DMS153 treated with DMSO at 0.1 percent for 48 hours (cell line): ENCODE measurements around the gene UGT1A3.
"Not testable (repeated sequence)": the region's sequence is repeated elsewhere in the genome, so short reads cannot be mapped to it uniquely, and the experiment has no call there.

Experiments
- DNase-seq: peaks from one replicate; lab custom pipeline; 2025; ENCODE audit not compliant: unreplicated experiment; lab: John Stamatoyannopoulos, UW

Gene UGT1A3

GRCh38 chr2:233707940-233708644 lies 20.8 kb upstream of the UGT1A3 start:
- DNase-seq, result no peak

- DNase-seq, result no peak
These were observed 19.9 kb upstream of the UGT1A3 start for GRCh38 chr2:233708942-233709341.

GRCh38 chr2:233711312-233712008 lies 17.4 kb upstream of the UGT1A3 start:
- DNase-seq, result peak; percentile 73

- no peak for DNase-seq
These were observed 16.1 kb upstream of the UGT1A3 start, which contains the start of gene UGT1A5 for GRCh38 chr2:233712611-233713261. TSS of gene UGT1A5 (plus strand) at chr2:233712907. CDS start at chr2:233712992, 85 bp downstream.

GRCh38 chr2:233713262-233713615 lies 15.6 kb upstream of the UGT1A3 start:
- no peak for DNase-seq

- DNase-seq, result no peak
These were observed 14.7 kb upstream of the UGT1A3 start for GRCh38 chr2:233714121-233714520.

GRCh38 chr2:233718552-233718951 lies 10.3 kb upstream of the UGT1A3 start, which contains the start of gene UGT1A4:
TSS of gene UGT1A4 (plus strand) at chr2:233718736. CDS start at chr2:233718821, 85 bp downstream.
- DNase-seq, result no peak

GRCh38 chr2:233736868-233737653 lies 8.2 kb downstream of the UGT1A3 start:
- DNase-seq, result peak; percentile 2

- no peak for DNase-seq
These were observed 12.0 kb downstream of the UGT1A3 start for GRCh38 chr2:233740870-233741269.

GRCh38 chr2:233743464-233744259 lies 14.8 kb downstream of the UGT1A3 start:
- no peak for DNase-seq

GRCh38 chr2:233745073-233745755 lies 16.4 kb downstream of the UGT1A3 start:
- DNase-seq, result no peak

- not testable (repeated sequence) for DNase-seq
These were observed 17.0 kb downstream of the UGT1A3 start for GRCh38 chr2:233745838-233746237.

- no peak for DNase-seq
These were observed 17.8 kb downstream of the UGT1A3 start for GRCh38 chr2:233746475-233747282.

GRCh38 chr2:233747283-233747544 lies 18.4 kb downstream of the UGT1A3 start:
- DNase-seq, result no peak

GRCh38 chr2:233750689-233751088 lies 21.8 kb downstream of the UGT1A3 start:
- not testable (repeated sequence) for DNase-seq

- not testable (repeated sequence) for DNase-seq
These were observed 22.6 kb downstream of the UGT1A3 start for GRCh38 chr2:233751212-233752009.

GRCh38 chr2:233754872-233755611 lies 26.2 kb downstream of the UGT1A3 start:
- DNase-seq, result no peak
